SU-DHL-6 (cell line): ENCODE measurements around the gene TTC12.

Source experiments
- H2AFZ ChIP-seq: fragments of 200-600 bp; sonication (generic); 2 replicates; pipeline ENCODE4 v1.6.1; 2014; ENCODE audit warnings: low read depth, mild to moderate bottlenecking, moderate library complexity, mixed read lengths, antibody characterized with exemption, low read length; ENCODE audit not compliant: severe bottlenecking
- H3F3A ChIP-seq: fragments of 200-600 bp; shearing (Covaris generic); 2 replicates; pipeline ENCODE4 v1.6.0; 2016; ENCODE audit warnings: antibody characterized with exemption, mild to moderate bottlenecking; ENCODE audit not compliant: insufficient read depth
- H3K27ac ChIP-seq: fragments of 200-600 bp; sonication (generic); 2 replicates; pipeline ENCODE4 v1.5.1; 2016; ENCODE audit warnings: low read depth, mild to moderate bottlenecking, low read length, moderate library complexity, mixed read lengths
- H3K27me3 ChIP-seq: fragments of 200-600 bp; sonication (generic), shearing (Covaris generic); 2 replicates; pipeline ENCODE4 v1.6.0; 2014; ENCODE audit warnings: mild to moderate bottlenecking, low read length
- H3K36me3 ChIP-seq: fragments of 200-600 bp; sonication (generic); 2 replicates; pipeline ENCODE4 v1.6.1; 2014; ENCODE audit warnings: mild to moderate bottlenecking, low read length, mixed read lengths
- H3K4me2 ChIP-seq: fragments of 300-600, 200-600 bp; shearing (Covaris generic), sonication (generic); 2 replicates; pipeline ENCODE4 v1.6.0; 2014; ENCODE audit warnings: low read length, low read depth, mild to moderate bottlenecking; ENCODE audit not compliant: poor library complexity, severe bottlenecking
- H3K4me3 ChIP-seq: fragments of 200-600 bp; sonication (generic); 2 replicates; pipeline ENCODE4 v1.5.1; 2014; ENCODE audit warnings: antibody characterized with exemption, low read length, mild to moderate bottlenecking, mixed read lengths; ENCODE audit not compliant: insufficient read depth, poor library complexity, severe bottlenecking
- H3K79me2 ChIP-seq: fragments of 200-600 bp; sonication (generic); 2 replicates; pipeline ENCODE4 v1.6.1; 2014; ENCODE audit warnings: mild to moderate bottlenecking, low read length, moderate library complexity; ENCODE audit not compliant: insufficient read depth
- H3K9ac ChIP-seq: fragments of 200-600 bp; sonication (generic); 2 replicates; pipeline ENCODE4 v1.7.0; 2014; ENCODE audit warnings: mild to moderate bottlenecking, low read length
- H3K9me2 ChIP-seq: fragments of 200-600 bp; sonication (generic); replicated peaks from 2 replicates; pipeline ENCODE4 v1.6.1; 2014; ENCODE audit warnings: low read length; ENCODE audit not compliant: insufficient read depth
- H3K9me3 ChIP-seq: fragments of 200-600 bp; sonication (generic); 2 replicates; pipeline ENCODE4 v1.6.1; 2014; ENCODE audit warnings: low read length, mixed read lengths; ENCODE audit not compliant: insufficient read depth
- H4K20me1 ChIP-seq: fragments of 200-600 bp; sonication (generic); 2 replicates; pipeline ENCODE4 v1.6.1; 2014; ENCODE audit warnings: low read depth, mild to moderate bottlenecking, antibody characterized with exemption, low read length, moderate library complexity, mixed read lengths
- CTCF ChIP-seq: fragments of 200-600 bp; sonication (generic); IDR thresholded peaks from one replicate; pipeline ENCODE4 v1.5.1; 2017; ENCODE audit warnings: antibody characterized with exemption, mild to moderate bottlenecking, low read length, moderate library complexity; ENCODE audit not compliant: insufficient read depth, poor library complexity, severe bottlenecking
- EZH2phosphoT487 ChIP-seq: fragments of 200-600 bp; sonication (generic), shearing (Covaris generic); conservative IDR thresholded peaks from 2 replicates; pipeline ENCODE4 v1.6.1; 2018; ENCODE audit warnings: mild to moderate bottlenecking, antibody characterized with exemption, low read length, moderate library complexity, mixed read lengths

TTC12 gene

DNA sequence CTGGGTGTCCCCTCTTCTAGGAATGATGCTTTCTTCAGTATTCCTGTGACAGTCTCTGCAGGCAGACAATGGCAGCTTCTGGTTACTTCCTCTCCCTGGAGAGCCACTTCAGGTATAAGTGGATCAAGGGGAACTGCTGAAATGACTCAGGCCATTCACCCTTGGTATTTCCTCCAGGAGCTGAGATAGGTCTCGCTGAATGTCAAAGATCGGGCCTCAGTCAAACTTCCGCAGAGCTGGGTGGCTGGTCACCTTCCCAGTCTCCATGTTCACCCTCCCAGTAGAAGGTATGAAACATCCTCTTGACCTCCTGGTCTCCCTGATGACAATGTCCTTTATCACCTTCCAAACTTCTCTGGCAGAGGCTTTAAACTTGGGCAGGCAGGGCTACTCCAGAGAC is 71.4 kb downstream of the TTC12 start:
- Histone ChIP-seq H3K9ac (no peak overlapping the region), H3K9me3 (no peaks in the 10 kb centered on the region), H3K36me3 (no peaks in the 10 kb centered on the region), H3F3A (no peaks in the 10 kb centered on the region), H4K20me1 (no peaks in the 10 kb centered on the region), H3K4me3 (no peak overlapping the region), H2AFZ (no peak overlapping the region), H3K27ac (no peak overlapping the region), H3K4me2 (no peak overlapping the region), H3K79me2 (no peaks in the 10 kb centered on the region), H3K27me3 (no peaks in the 10 kb centered on the region), H3K9me2 (no peaks in the 10 kb centered on the region)
- TF ChIP-seq EZH2phosphoT487 (no peak), CTCF (no peak)

GRCh38 chr11:113386866-113387265 is 72.5 kb downstream of the TTC12 start:
- H3K4me3 ChIP-seq: no peak overlapping the region
- H3K9me2 ChIP-seq: no peaks in the 10 kb centered on the region
- no peak overlapping the region for H3K27ac ChIP-seq
- H2AFZ ChIP-seq: no peak overlapping the region
- no peaks in the 10 kb centered on the region for H3F3A ChIP-seq
- H4K20me1 ChIP-seq: no peaks in the 10 kb centered on the region
- no peaks in the 10 kb centered on the region for H3K9me3 ChIP-seq
- no peak overlapping the region for H3K4me2 ChIP-seq
- no peak overlapping the region for H3K9ac ChIP-seq
- no peaks in the 10 kb centered on the region for H3K36me3 ChIP-seq
- no peaks in the 10 kb centered on the region for H3K79me2 ChIP-seq
- H3K27me3 ChIP-seq: no peaks in the 10 kb centered on the region
- TF ChIP-seq EZH2phosphoT487: no peak
- TF ChIP-seq CTCF: no peak

GRCh38 chr11:113387605-113388211 is 73.3 kb downstream of the TTC12 start, which contains the start of gene ANKK1:
TSS of gene ANKK1 (plus strand) at chr11:113387779. CDS start at chr11:113387885, 106 bp downstream.
- H3K27ac ChIP-seq: no peak within 1 kb of the TSS
- H3K4me2 ChIP-seq: no peak within 1 kb of the TSS
- H3K4me3 ChIP-seq: no peak within 1 kb of the TSS
- TF ChIP-seq CTCF: no peak
- TF ChIP-seq EZH2phosphoT487: no peak
- H2AFZ ChIP-seq: no peak within 1 kb of the TSS
- H4K20me1 ChIP-seq: no peaks in the 10 kb centered on the region
- no peaks in the 10 kb centered on the region for H3K9me3 ChIP-seq
- H3F3A ChIP-seq: no peaks in the 10 kb centered on the region
- H3K9me2 ChIP-seq: no peaks in the 10 kb centered on the region
- no peak within 1 kb of the TSS for H3K9ac ChIP-seq
- no peaks in the 10 kb centered on the region for H3K79me2 ChIP-seq
- H3K36me3 ChIP-seq: no peaks in the 10 kb centered on the region
- no peaks in the 10 kb centered on the region for H3K27me3 ChIP-seq
